ENCODE data around the gene WIPI1.

WIPI1 gene

GRCh38 chr17:68460715-68461114 lies 3.4 kb upstream of the WIPI1 start:
- no peak for DNase-seq (ENCODE audit: low spot score)

GRCh38 chr17:68460146-68460545 lies 2.9 kb upstream of the WIPI1 start:
- DNase-seq (ENCODE audit: low spot score), result no peak

- DNase-seq (ENCODE audit: low spot score), result no peak
These were observed 1.8 kb upstream of the WIPI1 start for GRCh38 chr17:68459037-68459639.

GRCh38 chr17:68458260-68459036 lies 1.2 kb upstream of the WIPI1 start:
- DNase-seq (ENCODE audit: low spot score), result no peak

GRCh38 chr17:68457539-68458259 lies 403 bp upstream of the WIPI1 start:
- peak; percentile 99 for DNase-seq (ENCODE audit: low spot score)

GRCh38 chr17:68456339-68457167 lies 743 bp downstream of the WIPI1 start:
- peak; percentile 87 for DNase-seq (ENCODE audit: low spot score)

GRCh38 chr17:68455901-68456338 lies 1.4 kb downstream of the WIPI1 start:
- DNase-seq (ENCODE audit: low spot score), result no peak

GRCh38 chr17:68453991-68454665 lies 3.2 kb downstream of the WIPI1 start:
- no peak for DNase-seq (ENCODE audit: low spot score)

GRCh38 chr17:68452724-68453290 lies 4.5 kb downstream of the WIPI1 start:
- no peak for DNase-seq (ENCODE audit: low spot score)

GRCh38 chr17:68451670-68452354 lies 5.5 kb downstream of the WIPI1 start:
- DNase-seq (ENCODE audit: low spot score), result no peak

- DNase-seq (ENCODE audit: low spot score), result no peak
These were observed 6.5 kb downstream of the WIPI1 start for GRCh38 chr17:68450801-68451200.

GRCh38 chr17:68450391-68450790 lies 6.9 kb downstream of the WIPI1 start:
- no peak for DNase-seq (ENCODE audit: low spot score)

GRCh38 chr17:68449021-68449739 lies 8.1 kb downstream of the WIPI1 start:
- DNase-seq (ENCODE audit: low spot score), result no peak

GRCh38 chr17:68446626-68447041 lies 10.7 kb downstream of the WIPI1 start:
- DNase-seq (ENCODE audit: low spot score), result no peak

- DNase-seq (ENCODE audit: low spot score), result no peak
These were observed 11.6 kb downstream of the WIPI1 start for GRCh38 chr17:68445671-68446070.

- no peak for DNase-seq (ENCODE audit: low spot score)
These were observed 13.3 kb downstream of the WIPI1 start for GRCh38 chr17:68443972-68444464.

- DNase-seq (ENCODE audit: low spot score), result peak; percentile 41
These were observed 16.1 kb downstream of the WIPI1 start for GRCh38 chr17:68441070-68441770.

GRCh38 chr17:68440526-68440925 lies 16.8 kb downstream of the WIPI1 start:
- DNase-seq (ENCODE audit: low spot score), result no peak

GRCh38 chr17:68439656-68440290 lies 17.5 kb downstream of the WIPI1 start:
- no peak for DNase-seq (ENCODE audit: low spot score)
